ENCODE data around the gene SSTR4.

Gene SSTR4

DNA sequence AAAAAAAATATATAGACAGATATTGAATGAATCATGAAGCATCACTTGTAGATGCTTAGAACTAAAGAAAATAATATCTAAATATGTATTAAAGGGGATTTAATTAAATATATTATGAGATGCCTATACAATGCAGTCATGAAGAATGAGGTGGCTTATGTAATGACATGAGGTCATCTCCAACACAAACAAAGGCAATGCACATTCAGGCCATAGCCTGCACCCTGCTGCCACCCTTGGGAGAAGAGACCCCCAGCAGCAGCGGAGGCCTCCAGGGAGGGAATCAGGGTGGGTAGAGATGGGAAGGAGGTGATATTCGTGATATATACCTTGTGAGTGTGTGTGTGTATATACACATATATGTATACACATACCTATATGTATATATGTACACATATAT lies 26.4 kb upstream of the SSTR4 start:
- Mint-ChIP-seq H3K36me3 (no peaks in the 10 kb centered on the region), H3K27me3 (no peaks in the 10 kb centered on the region), H3K9me3 (no peaks in the 10 kb centered on the region), H3K4me3 (no peak overlapping the region), H3K4me1 (no peaks in the 10 kb centered on the region), H3K27ac (no peak overlapping the region)
- no peak for DNase-seq
- CTCF ChIA-PET: no interaction called here

DNA sequence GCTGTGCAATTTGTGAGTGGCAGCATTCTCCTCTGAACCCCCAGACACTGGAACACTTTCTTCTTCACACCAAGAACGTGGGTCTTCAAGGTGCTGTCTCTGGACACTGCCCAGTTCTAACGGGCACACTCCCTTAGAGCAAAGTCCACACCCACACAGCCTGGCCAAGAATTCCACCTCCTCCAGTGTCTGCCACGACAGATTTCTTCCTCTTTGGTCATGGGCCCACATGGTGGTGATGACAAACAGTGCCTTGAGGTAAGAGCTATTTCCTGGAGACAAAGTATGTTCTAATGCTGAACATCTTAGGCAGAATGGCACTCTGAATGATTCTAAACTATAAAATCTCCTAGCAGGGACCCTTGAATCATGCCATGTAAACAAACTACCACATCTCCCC lies 25.5 kb upstream of the SSTR4 start:
- Mint-ChIP-seq H3K9me3 (no peaks in the 10 kb centered on the region), H3K27ac (no peak overlapping the region), H3K4me1 (no peaks in the 10 kb centered on the region), H3K36me3 (no peaks in the 10 kb centered on the region), H3K27me3 (no peaks in the 10 kb centered on the region), H3K4me3 (no peak overlapping the region)
- CTCF ChIA-PET: no interaction called here
- no peak for DNase-seq

DNA sequence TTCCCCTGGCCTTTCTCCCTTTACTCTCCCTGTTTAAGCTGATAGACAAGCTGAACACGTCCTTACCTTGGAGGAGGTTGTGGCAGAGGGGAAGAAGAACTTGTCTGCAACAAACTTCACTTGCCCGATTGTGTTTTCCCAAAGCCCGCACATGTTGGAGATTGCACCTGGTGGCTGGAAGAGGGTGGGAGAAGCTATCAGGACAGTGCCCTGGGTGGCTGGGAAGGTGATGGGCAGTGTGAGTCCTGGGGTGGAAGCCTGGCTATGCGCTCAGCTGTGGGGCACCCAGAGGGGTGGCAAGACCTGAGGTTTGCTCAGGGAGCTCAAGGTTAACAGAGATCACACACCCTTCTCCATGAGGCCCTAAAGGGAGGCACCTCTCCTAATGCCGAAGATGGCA lies 25.0 kb upstream of the SSTR4 start:
- no peaks in the 10 kb centered on the region for H3K4me1 Mint-ChIP-seq
- CTCF ChIA-PET: no interaction called here
- no peak overlapping the region for H3K4me3 Mint-ChIP-seq
- no peak overlapping the region for H3K27ac Mint-ChIP-seq
- no peaks in the 10 kb centered on the region for H3K9me3 Mint-ChIP-seq
- no peak for DNase-seq
- no peaks in the 10 kb centered on the region for H3K27me3 Mint-ChIP-seq
- H3K36me3 Mint-ChIP-seq: no peaks in the 10 kb centered on the region

DNA sequence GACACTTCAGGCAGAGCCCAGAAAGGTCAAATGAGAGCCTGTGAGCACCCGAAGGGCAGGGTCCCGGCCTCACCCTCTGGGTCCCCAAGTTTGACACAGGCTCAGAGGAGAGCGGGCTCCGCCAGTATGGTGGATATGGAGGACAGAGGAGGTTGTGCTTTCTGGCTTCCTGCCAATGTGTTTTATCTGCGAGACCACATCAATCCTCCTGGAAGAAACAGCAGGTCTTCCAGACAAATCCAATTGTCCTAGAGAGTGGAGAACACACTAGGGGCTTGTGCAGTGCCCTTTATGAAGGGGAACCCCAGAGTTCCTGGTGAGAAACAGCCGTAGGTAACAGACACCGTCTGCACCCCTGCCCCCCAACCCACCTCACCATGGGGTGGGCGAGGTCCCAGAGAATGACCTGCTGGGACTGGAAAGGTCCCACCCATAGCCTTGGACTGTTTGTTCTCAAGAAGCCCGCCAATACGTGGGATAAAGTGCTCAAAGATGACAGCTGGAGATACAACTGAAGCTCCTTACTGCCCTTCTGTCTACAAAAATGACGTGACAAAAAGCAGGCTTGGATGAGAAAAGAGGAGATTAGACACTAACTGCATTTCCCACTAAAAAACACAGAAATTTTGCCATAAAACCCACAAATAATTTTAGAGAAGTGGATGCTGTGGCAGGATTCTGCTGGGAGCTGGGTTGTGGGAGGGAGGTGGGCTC lies 23.9 kb upstream of the SSTR4 start:
- no peak overlapping the region for H3K27ac Mint-ChIP-seq
- H3K4me3 Mint-ChIP-seq: no peak overlapping the region
- no peaks in the 10 kb centered on the region for H3K9me3 Mint-ChIP-seq
- no peaks in the 10 kb centered on the region for H3K27me3 Mint-ChIP-seq
- H3K4me1 Mint-ChIP-seq: no peaks in the 10 kb centered on the region
- CTCF ChIA-PET: no interaction called here
- no peak for DNase-seq
- H3K36me3 Mint-ChIP-seq: no peaks in the 10 kb centered on the region

DNA sequence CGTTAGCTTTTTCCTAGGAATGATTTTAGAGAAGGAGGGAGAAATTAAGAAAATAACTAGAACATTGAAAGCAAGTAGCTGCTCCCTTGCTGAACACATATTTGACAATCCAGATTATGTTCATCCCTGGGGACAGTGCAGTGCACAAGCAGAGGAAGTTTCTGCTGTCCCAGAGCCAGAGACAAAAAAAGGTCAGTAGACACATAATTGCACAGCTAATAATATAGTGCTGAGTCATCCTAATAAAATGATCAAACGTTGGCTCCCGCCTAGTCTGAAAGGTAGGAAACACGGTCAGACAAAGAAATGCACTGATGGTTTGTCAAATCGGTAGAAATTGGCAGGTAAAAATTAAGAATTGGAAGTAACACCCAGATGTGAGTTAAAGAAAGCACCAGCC lies 21.7 kb upstream of the SSTR4 start:
- Mint-ChIP-seq H3K27ac (no peak overlapping the region), H3K36me3 (no peaks in the 10 kb centered on the region), H3K9me3 (no peaks in the 10 kb centered on the region), H3K4me1 (no peaks in the 10 kb centered on the region), H3K4me3 (no peak overlapping the region), H3K27me3 (no peaks in the 10 kb centered on the region)
- no peak for DNase-seq
- CTCF ChIA-PET: no interaction called here

DNA sequence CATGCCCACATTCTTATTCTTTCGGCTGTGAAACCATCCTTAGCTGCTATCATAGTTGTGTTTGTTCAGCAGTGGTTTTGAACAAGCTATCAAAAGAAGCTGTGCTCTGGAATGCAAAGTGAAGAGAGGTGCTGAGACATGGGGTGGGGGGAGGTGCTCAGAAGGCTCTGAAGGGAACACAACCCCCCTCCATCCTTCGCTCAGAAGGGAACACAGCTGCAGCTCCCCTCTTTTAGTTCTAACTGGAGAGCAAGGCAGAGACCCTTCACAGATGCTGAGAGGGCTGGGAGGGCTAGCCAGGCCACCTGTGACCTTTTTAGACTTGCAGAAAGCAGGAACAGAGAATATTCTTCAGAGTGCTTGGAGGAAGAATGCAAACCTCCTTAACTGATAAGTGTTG lies 17.6 kb upstream of the SSTR4 start:
- no peaks in the 10 kb centered on the region for H3K4me1 Mint-ChIP-seq
- no peaks in the 10 kb centered on the region for H3K36me3 Mint-ChIP-seq
- H3K27ac Mint-ChIP-seq: no peak overlapping the region
- H3K9me3 Mint-ChIP-seq: no peaks in the 10 kb centered on the region
- CTCF ChIA-PET: no interaction called here
- DNase-seq: no peak
- H3K4me3 Mint-ChIP-seq: no peak overlapping the region
- no peaks in the 10 kb centered on the region for H3K27me3 Mint-ChIP-seq

DNA sequence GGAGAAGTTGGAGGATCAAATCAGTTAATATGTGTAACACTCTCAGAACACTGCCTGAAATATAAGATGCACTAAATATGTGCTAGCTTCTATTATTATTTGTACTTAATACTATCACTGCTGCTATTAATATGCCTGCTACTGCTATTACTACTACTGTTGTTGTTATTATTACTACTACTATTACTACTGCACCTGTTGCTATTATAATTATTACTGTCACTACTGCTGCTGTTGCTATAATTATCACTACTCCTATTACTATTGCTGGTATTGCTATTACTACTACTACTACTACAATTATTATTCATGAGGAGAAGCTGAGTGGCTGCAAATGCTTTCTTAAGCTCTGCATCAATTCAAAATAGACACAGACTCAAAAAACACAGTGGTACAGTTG lies 16.7 kb upstream of the SSTR4 start:
- Mint-ChIP-seq H3K36me3 (no peaks in the 10 kb centered on the region), H3K4me1 (no peaks in the 10 kb centered on the region), H3K27ac (no peak overlapping the region), H3K4me3 (no peak overlapping the region), H3K9me3 (no peaks in the 10 kb centered on the region), H3K27me3 (no peaks in the 10 kb centered on the region)
- CTCF ChIA-PET: no interaction called here
- DNase-seq: no peak

DNA sequence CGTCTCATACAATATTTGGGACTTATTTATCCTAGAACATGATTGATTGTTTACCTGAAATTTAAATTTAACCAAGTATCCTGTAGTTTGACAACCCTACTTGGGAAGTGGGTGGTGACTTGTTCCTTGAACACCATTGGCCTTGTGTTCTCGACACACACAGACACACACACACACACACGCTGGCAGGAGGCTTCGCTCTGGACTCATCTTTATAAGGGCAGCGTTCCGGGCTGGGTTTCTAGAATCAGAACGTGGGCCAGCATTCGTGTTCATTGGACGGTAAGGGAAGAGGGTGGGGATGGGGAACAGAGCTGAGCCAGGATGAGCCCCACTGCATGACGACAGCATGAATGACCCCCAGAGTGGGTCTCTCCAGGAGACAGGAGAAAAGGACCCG lies 16.2 kb upstream of the SSTR4 start:
- no peak for DNase-seq
- CTCF ChIA-PET: no interaction called here
- no peaks in the 10 kb centered on the region for H3K9me3 Mint-ChIP-seq
- H3K27me3 Mint-ChIP-seq: no peaks in the 10 kb centered on the region
- no peak overlapping the region for H3K27ac Mint-ChIP-seq
- no peaks in the 10 kb centered on the region for H3K4me1 Mint-ChIP-seq
- no peak overlapping the region for H3K4me3 Mint-ChIP-seq
- no peaks in the 10 kb centered on the region for H3K36me3 Mint-ChIP-seq

DNA sequence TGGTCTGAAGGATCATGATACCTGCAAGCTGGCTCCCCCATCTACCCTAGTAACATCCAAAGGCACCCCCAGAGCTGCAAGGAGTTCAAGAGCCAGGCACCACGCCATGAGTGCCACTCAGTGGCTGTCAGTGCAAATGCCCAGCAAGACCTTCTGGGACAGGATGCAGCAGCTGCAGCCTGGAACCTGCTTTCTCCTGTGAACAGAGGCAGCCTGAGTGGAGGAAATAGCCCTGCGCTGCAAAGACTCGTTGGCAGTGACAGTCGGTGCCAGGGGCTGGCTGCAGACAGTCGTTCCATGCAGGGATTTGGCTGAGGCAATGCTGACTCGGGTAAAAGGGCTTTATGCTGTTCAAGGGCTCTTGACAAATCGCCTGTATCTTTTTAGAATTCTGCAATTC lies 15.7 kb upstream of the SSTR4 start:
- Mint-ChIP-seq H3K27me3 (no peaks in the 10 kb centered on the region), H3K36me3 (no peaks in the 10 kb centered on the region), H3K4me1 (no peaks in the 10 kb centered on the region), H3K9me3 (no peaks in the 10 kb centered on the region), H3K4me3 (no peak overlapping the region), H3K27ac (no peak overlapping the region)
- DNase-seq: no peak
- CTCF ChIA-PET: no interaction called here

DNA sequence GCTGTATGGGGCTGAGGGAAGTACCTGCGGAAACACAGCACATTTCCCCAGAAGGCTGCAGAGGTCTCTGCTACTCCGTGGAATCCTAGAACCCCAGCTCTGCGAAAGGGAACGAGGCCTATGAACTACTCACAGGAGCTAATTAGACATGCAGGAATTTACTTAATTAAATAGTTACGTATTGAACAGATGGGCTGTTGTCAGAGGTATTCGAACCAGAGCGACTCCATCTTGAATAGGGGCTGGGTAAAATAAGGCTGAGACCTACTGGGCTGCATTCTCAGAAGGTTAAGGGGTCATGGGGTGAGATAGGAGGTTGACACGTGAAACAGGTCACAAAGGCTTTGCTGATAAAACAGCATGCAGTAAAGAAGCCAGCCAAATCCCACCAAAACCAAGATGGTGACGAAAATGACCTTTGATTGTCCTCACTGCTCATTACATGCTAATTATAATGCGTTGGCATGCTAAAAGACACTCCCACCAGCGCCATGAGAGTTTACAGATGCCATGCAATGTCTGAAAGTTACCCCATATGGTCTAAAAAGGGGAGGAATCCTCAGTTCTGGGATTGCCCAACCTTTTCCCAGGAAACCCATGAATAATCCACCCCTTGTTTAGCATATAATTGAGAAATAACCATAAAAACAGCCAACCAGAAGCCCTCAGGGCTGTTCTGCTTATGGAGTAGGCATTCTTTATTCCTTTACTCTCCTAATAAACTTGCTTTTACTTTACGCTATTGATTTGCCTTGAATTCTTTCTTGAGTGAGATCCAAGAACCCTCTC lies 14.7 kb upstream of the SSTR4 start:
- Mint-ChIP-seq H3K27ac (no peak overlapping the region), H3K4me3 (no peak overlapping the region), H3K4me1 (no peaks in the 10 kb centered on the region), H3K9me3 (no peaks in the 10 kb centered on the region), H3K36me3 (no peaks in the 10 kb centered on the region), H3K27me3 (no peaks in the 10 kb centered on the region)
- no peak for DNase-seq
- CTCF ChIA-PET: no interaction called here

DNA sequence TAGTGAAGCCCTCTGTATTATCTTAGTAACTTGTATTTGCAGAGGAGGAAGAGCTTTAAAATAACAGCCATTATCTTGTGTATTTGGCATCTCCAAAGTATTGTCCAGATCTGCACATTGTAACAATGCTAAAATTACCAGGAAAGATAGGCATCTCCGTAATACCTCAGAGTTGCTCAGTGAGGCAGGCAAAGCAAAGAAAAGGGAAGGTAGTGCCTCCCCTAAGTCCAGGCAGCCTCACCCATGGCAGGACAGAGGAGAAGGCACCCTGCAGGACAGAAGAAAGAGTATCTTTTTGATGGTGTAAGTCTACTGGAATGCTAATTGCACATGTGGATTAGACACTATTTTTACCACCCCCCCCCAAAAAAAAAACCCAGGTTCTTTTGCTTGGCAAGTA lies 13.6 kb upstream of the SSTR4 start:
- CTCF ChIA-PET: no interaction called here
- H3K36me3 Mint-ChIP-seq: no peaks in the 10 kb centered on the region
- no peak overlapping the region for H3K27ac Mint-ChIP-seq
- H3K4me1 Mint-ChIP-seq: no peaks in the 10 kb centered on the region
- no peak overlapping the region for H3K4me3 Mint-ChIP-seq
- H3K27me3 Mint-ChIP-seq: no peaks in the 10 kb centered on the region
- DNase-seq: no peak
- H3K9me3 Mint-ChIP-seq: no peaks in the 10 kb centered on the region

DNA sequence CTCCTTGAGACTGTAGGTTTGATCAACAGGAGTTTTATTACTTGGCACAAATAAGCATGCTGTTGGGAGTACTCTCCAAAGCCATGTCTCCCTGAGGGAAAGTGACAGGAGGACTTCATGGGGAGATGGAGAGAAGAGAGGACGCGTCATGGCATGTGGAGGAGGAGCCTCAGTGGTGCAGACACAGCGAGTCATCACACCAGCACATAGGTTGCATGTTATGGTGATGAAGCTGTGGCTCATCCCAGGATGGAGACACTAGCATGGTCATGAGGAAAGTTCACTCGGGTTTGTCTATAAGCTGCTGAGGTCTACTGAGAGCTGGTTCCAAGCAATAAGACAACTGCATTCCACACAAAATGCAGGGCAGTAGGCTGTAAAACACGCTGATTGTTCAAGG lies 13.2 kb upstream of the SSTR4 start:
- CTCF ChIA-PET: no interaction called here
- Mint-ChIP-seq H3K4me3 (no peak overlapping the region), H3K9me3 (no peaks in the 10 kb centered on the region), H3K4me1 (no peaks in the 10 kb centered on the region), H3K36me3 (no peaks in the 10 kb centered on the region), H3K27me3 (no peaks in the 10 kb centered on the region), H3K27ac (no peak overlapping the region)
- no peak for DNase-seq

DNA sequence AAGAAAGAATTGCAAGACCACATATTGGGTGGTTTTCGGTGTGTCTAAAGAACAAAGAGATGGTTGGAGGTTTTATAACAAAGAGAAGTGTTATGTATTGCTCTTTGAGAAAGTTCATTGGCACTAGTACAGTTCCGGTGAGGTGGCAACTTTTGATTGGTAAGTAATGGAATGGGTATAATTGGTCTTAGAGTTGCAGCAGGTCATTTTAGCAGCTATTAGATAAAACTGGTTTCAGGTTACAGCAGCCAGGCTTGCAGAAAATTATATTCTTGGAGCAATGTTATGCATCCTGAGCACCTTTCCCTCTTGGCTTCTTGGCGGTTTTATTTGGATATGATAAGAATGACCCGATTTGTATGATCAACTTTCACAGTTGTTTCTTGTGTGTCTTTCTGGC lies 12.3 kb upstream of the SSTR4 start:
- H3K36me3 Mint-ChIP-seq: no peaks in the 10 kb centered on the region
- H3K9me3 Mint-ChIP-seq: no peaks in the 10 kb centered on the region
- no peak for DNase-seq
- CTCF ChIA-PET: no interaction called here
- H3K27me3 Mint-ChIP-seq: no peaks in the 10 kb centered on the region
- H3K4me3 Mint-ChIP-seq: no peak overlapping the region
- no peaks in the 10 kb centered on the region for H3K4me1 Mint-ChIP-seq
- no peak overlapping the region for H3K27ac Mint-ChIP-seq

DNA sequence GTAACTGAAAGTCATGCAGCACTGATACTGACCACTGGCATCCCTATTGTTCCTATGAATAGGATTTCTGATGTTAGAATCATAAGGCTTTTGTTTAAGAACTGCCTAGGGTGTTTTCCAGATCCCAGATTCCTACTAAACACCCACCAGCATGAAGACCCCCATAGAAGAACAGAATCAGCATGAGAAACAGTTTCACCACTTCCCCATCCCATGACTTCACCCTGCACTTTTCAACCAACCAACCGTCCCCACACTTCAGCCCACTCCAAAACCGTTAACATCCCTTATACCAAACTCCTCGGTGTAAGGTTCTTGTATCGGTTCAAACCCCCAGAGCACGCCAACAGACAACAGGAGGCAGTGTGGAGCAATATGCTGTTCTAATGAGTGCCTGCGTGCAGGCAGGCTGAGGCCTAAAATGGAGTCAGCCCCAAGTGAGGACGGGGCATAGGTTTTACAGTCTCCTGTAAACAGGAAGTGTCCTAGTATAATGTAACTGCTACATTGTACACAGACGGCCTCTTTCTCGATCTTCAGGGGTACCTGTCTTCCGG lies 11.4 kb upstream of the SSTR4 start:
- CTCF ChIA-PET: no interaction called here
- Mint-ChIP-seq H3K27ac (no peak overlapping the region), H3K9me3 (no peaks in the 10 kb centered on the region), H3K4me1 (no peaks in the 10 kb centered on the region), H3K4me3 (no peak overlapping the region), H3K27me3 (no peaks in the 10 kb centered on the region), H3K36me3 (no peaks in the 10 kb centered on the region)
- no peak for DNase-seq

DNA sequence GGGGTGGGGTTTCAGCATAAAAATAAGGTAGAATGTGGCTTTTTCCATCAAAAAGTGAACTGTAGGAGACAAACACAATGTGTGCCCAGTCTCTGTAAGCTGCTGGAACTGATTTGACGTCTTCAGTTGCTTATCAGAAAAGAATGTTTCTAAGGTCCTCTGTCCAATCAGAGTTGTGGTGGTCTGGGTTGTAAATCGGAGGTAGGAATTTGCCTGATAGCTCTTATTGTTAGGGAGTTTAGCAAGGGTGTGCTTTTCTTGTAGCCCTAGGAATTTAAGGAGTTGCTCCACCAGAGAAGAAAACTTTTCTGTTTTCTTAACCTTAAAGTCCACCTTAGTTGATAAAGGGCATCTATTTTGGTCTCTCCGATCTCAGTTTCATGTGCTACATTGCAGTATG lies 10.4 kb upstream of the SSTR4 start:
- no peak overlapping the region for H3K4me3 Mint-ChIP-seq
- no peaks in the 10 kb centered on the region for H3K36me3 Mint-ChIP-seq
- H3K27ac Mint-ChIP-seq: no peak overlapping the region
- CTCF ChIA-PET: no interaction called here
- no peaks in the 10 kb centered on the region for H3K9me3 Mint-ChIP-seq
- no peak for DNase-seq
- H3K27me3 Mint-ChIP-seq: no peaks in the 10 kb centered on the region
- no peaks in the 10 kb centered on the region for H3K4me1 Mint-ChIP-seq
